IMR-90 (cell line): ENCODE measurements around the gene BAIAP2. TPM values are rescaled to one million over a fixed set of nuclear protein-coding genes. Genes with fewer than 3 reads are reported as not detected.

Experiments
- ATAC-seq: fragments of 200-7000 bp; cut with Tn5 transposase; 2 replicates; pipeline ENCODE4 v1.9.1; 2020; ENCODE audit warnings: low read depth, mild to moderate bottlenecking, moderate library complexity
- BruUV-seq: library from RNA; stranded (reverse); fragments of 400-500 nt; replicated peaks from 2 replicates; lab custom pipeline; 2021; lab: Mats Ljungman, UMichigan
- CTCF ChIA-PET: fragments of 300-600 bp; formaldehyde crosslinking; extraction: SDS; loops from one replicate; lab custom pipeline; 2021; ENCODE audit warnings: antibody characterized with exemption; lab: Yijun Ruan, JAX
- POLR2A ChIA-PET: fragments of 300-600 bp; sonication (Branson Sonifier 250); formaldehyde crosslinking; loops from one replicate; lab custom pipeline; 2022; ENCODE audit warnings: antibody characterized with exemption; ENCODE audit not compliant: unreplicated experiment; lab: Charles Lee
- DNase-seq: peaks from one replicate; pipeline ENCODE4 v3.0.0; 2013
- H2AFZ ChIP-seq: replicated peaks from 2 replicates; pipeline ENCODE3; 2013; ENCODE audit warnings: low read length, mild to moderate bottlenecking; ENCODE audit not compliant: poor library complexity
- H2AK5ac ChIP-seq: 2 replicates; pipeline ENCODE4 v1.6.1; 2013; ENCODE audit warnings: low read depth, low read length, inconsistent platforms
- H2AK9ac ChIP-seq: replicated peaks from 2 replicates; pipeline ENCODE3; 2013; ENCODE audit warnings: mild to moderate bottlenecking, low read depth, low read length, moderate library complexity; ENCODE audit not compliant: poor library complexity
- H2BK120ac ChIP-seq: 2 replicates; pipeline ENCODE4 v1.6.1; 2013; ENCODE audit warnings: low read depth, low read length, inconsistent platforms
- H2BK15ac ChIP-seq: 3 replicates; pipeline ENCODE4 v1.6.1; 2013; ENCODE audit warnings: low read depth, low read length, inconsistent platforms
- H2BK20ac ChIP-seq: 2 replicates; pipeline ENCODE4 v1.6.1; 2013; ENCODE audit warnings: low read depth, mild to moderate bottlenecking, inconsistent platforms, low read length, moderate library complexity
- H2BK5ac ChIP-seq: 2 replicates; pipeline ENCODE4 v1.6.1; 2013; ENCODE audit warnings: mild to moderate bottlenecking, low read depth, low read length, inconsistent platforms; ENCODE audit not compliant: poor library complexity, severe bottlenecking
- H3K14ac ChIP-seq: replicated peaks from 2 replicates; pipeline ENCODE4 v1.6.1; 2013; ENCODE audit warnings: low read depth, low read length, inconsistent platforms
- H3K18ac ChIP-seq: 2 replicates; pipeline ENCODE4 v1.6.1; 2013; ENCODE audit warnings: low read depth, low read length, control low read depth
- H3K23ac ChIP-seq: 2 replicates; pipeline ENCODE4 v1.6.1; 2013; ENCODE audit warnings: low read depth, low read length, inconsistent platforms
- H3K27ac ChIP-seq: 2 replicates; pipeline ENCODE4 v1.5.1; 2013; ENCODE audit warnings: mild to moderate bottlenecking, control low read depth, low read length; ENCODE audit not compliant: insufficient read depth
- H3K27me3 ChIP-seq: 2 replicates; pipeline ENCODE4 v1.6.1; 2013; ENCODE audit warnings: low read length; ENCODE audit not compliant: control insufficient read depth, insufficient read depth
- H3K36me3 ChIP-seq: 2 replicates; pipeline ENCODE4 v1.6.1; 2013; ENCODE audit warnings: low read length, mixed read lengths; ENCODE audit not compliant: control insufficient read depth, insufficient read depth
- H3K4ac ChIP-seq: 2 replicates; pipeline ENCODE4 v1.6.1; 2013; ENCODE audit warnings: low read depth, low read length, inconsistent platforms
- H3K4me1 ChIP-seq: 2 replicates; pipeline ENCODE4 v1.6.1; 2013; ENCODE audit warnings: low read length, mixed read lengths; ENCODE audit not compliant: control insufficient read depth, insufficient read depth
- H3K4me2 ChIP-seq: 2 replicates; pipeline ENCODE4 v1.6.1; 2013; ENCODE audit warnings: low read depth, mild to moderate bottlenecking, control low read depth, low read length, moderate library complexity
- H3K4me3 ChIP-seq: 2 replicates; pipeline ENCODE4 v1.5.1; 2013; ENCODE audit warnings: low read depth, mild to moderate bottlenecking, control low read depth, low read length, moderate library complexity; ENCODE audit not compliant: insufficient read depth
- H3K56ac ChIP-seq: 2 replicates; pipeline ENCODE4 v1.6.1; 2013; ENCODE audit warnings: low read length, inconsistent platforms; ENCODE audit not compliant: insufficient read depth; ENCODE audit errors: extremely low read depth
- H3K79me1 ChIP-seq, 2 experiments: 2 replicates each; pipeline ENCODE4 v1.6.1; 2013; ENCODE audit warnings: low read length in 2 of 2, inconsistent platforms in 1 of 2, low read depth in 1 of 2
- H3K9ac ChIP-seq: 2 replicates; pipeline ENCODE4 v1.6.1; 2013; ENCODE audit warnings: low read depth, low read length, control low read depth
- H3K9me1 ChIP-seq: 2 replicates; pipeline ENCODE4 v1.6.1; 2013; ENCODE audit warnings: low read length, inconsistent platforms; ENCODE audit not compliant: insufficient read depth
- H3K9me3 ChIP-seq: 2 replicates; pipeline ENCODE4 v1.6.1; 2013; ENCODE audit warnings: low read length; ENCODE audit not compliant: control insufficient read depth, insufficient read depth
- H4K20me1 ChIP-seq: 2 replicates; pipeline ENCODE4 v1.6.1; 2013; ENCODE audit warnings: low read length, inconsistent platforms; ENCODE audit not compliant: insufficient read depth
- H4K5ac ChIP-seq: 2 replicates; pipeline ENCODE4 v1.6.1; 2013; ENCODE audit warnings: mild to moderate bottlenecking, low read depth, low read length, control low read depth
- H4K8ac ChIP-seq, 2 experiments: 2 replicates each; pipeline ENCODE4 v1.6.1; 2013; ENCODE audit warnings: low read depth in 2 of 2, low read length in 2 of 2, control low read depth in 1 of 2, inconsistent platforms in 1 of 2
- H4K91ac ChIP-seq: 2 replicates; pipeline ENCODE4 v1.6.1; 2013; ENCODE audit warnings: low read depth, low read length, inconsistent platforms; ENCODE audit not compliant: insufficient read depth
- BHLHE40 ChIP-seq: fragments of 150-350 bp; IDR thresholded peaks from 2 replicates; pipeline ENCODE4 v1.6.1; 2016; ENCODE audit warnings: mild to moderate bottlenecking, low read depth, low read length
- CEBPB ChIP-seq: IDR thresholded peaks from 2 replicates; pipeline ENCODE4 v1.6.1; 2012; ENCODE audit warnings: low read depth, low read length, improper control_type of control experiment
- CHD1 ChIP-seq: IDR thresholded peaks from 2 replicates; pipeline ENCODE4 v1.6.1; 2012; ENCODE audit warnings: low read depth, low read length, improper control_type of control experiment
- CTCF ChIP-seq: conservative IDR thresholded peaks from 2 replicates; pipeline ENCODE4 v1.5.1; 2012; ENCODE audit warnings: mild to moderate bottlenecking, low read depth, low read length, improper control_type of control experiment
- ELK1 ChIP-seq: fragments of 150-350 bp; IDR thresholded peaks from 2 replicates; pipeline ENCODE4 v1.6.1; 2016; ENCODE audit warnings: low read depth, mild to moderate bottlenecking, low read length, moderate library complexity, borderline replicate concordance
- FOS ChIP-seq: fragments of 150-350 bp; IDR thresholded peaks from 2 replicates; pipeline ENCODE4 v1.6.1; 2016; ENCODE audit warnings: low read depth, low read length
- MAFK ChIP-seq: IDR thresholded peaks from 2 replicates; pipeline ENCODE4 v1.6.1; 2012; ENCODE audit warnings: low read depth, low read length, improper control_type of control experiment
- MAZ ChIP-seq: IDR thresholded peaks from 2 replicates; pipeline ENCODE4 v1.6.1; 2012; ENCODE audit warnings: low read depth, mild to moderate bottlenecking, low read length, improper control_type of control experiment, moderate library complexity, borderline replicate concordance
- MXI1 ChIP-seq: IDR thresholded peaks from 2 replicates; pipeline ENCODE4 v1.6.1; 2012; ENCODE audit warnings: low read depth, mild to moderate bottlenecking, low read length, moderate library complexity, borderline replicate concordance
- NFE2L2 ChIP-seq: fragments of 150-350 bp; IDR thresholded peaks from 2 replicates; pipeline ENCODE4 v1.6.1; 2016; ENCODE audit warnings: low read depth, mild to moderate bottlenecking, low read length
- POLR2A ChIP-seq: IDR thresholded peaks from 2 replicates; pipeline ENCODE4 v1.6.1; 2012; ENCODE audit warnings: mild to moderate bottlenecking, low read depth, low read length
- RCOR1 ChIP-seq: IDR thresholded peaks from 2 replicates; pipeline ENCODE4 v1.6.1; 2012; ENCODE audit warnings: mild to moderate bottlenecking, low read length, improper control_type of control experiment; ENCODE audit not compliant: insufficient replicate concordance
- RFX5 ChIP-seq: IDR thresholded peaks from 2 replicates; pipeline ENCODE4 v1.8.0; 2012; ENCODE audit warnings: low read depth, mild to moderate bottlenecking, low read length, moderate library complexity
- SMC3 ChIP-seq: fragments of 150-350 bp; IDR thresholded peaks from 2 replicates; pipeline ENCODE4 v1.6.1; 2016; ENCODE audit warnings: low read depth, mild to moderate bottlenecking, antibody characterized with exemption, low read length, moderate library complexity
- USF2 ChIP-seq: fragments of 150-350 bp; IDR thresholded peaks from 2 replicates; pipeline ENCODE4 v1.6.1; 2017; ENCODE audit warnings: mild to moderate bottlenecking, antibody characterized with exemption, low read length, low read depth
- WGBS, 2 experiments: methylation state at CpG; one replicate each; pipeline versions ENCODE4 v1.1.5 to v1.1.7; 2013; ENCODE audit warnings: missing lambda C conversion rate in 2 of 2; ENCODE audit not compliant: insufficient read length in 1 of 2; ENCODE audit errors: extremely low coverage in 2 of 2; 5-methylcytosine and 5-hydroxymethylcytosine counted together
- dilution Hi-C: fragments of 300-500 bp; cut with HindIII; formaldehyde crosslinking; loops from one replicate; pipeline ENCODE4 v1.14.3; 2018; ENCODE audit warnings: low sequenced_read_pairs; ENCODE audit not compliant: unreplicated experiment
- in situ Hi-C: fragments of 300-500 bp; cut with MboI; formaldehyde crosslinking; loops from 3 replicates; pipeline ENCODE4 v1.14.3; 2019; ENCODE audit warnings: low sequenced_read_pairs, inconsistent platforms, mixed read lengths
- intact Hi-C: fragments of 100-400 bp; cut with micrococcal nuclease; formaldehyde crosslinking; loops from 2 replicates; pipeline ENCODE4 v1.10.0; 2022
- polyA plus RNA-seq, 3 experiments: library from polyadenylated mRNA; depleted of rRNA; stranded (reverse); fragments of >200 nt; gene quantifications; 2 replicates each; pipeline ENCODE4 v1.2.3, GENCODE V29; 2012; ENCODE audit warnings: low replicate concordance in 1 of 3
- total RNA-seq: library from RNA; depleted of rRNA; stranded (reverse); fragments of >200 nt; gene quantifications from 2 replicates; pipeline ENCODE4 v1.2.3, GENCODE V29; 2012

The BAIAP2 gene
- total and polyA plus RNA-seq, 2 of the 4 experiments (the other 2 are of a cell fraction): 18.3 to 32.6 TPM

GRCh38 chr17:81158688-81159590 is 124.0 kb downstream of the BAIAP2 start:
- Histone ChIP-seq H2AK5ac (no peak overlapping the region), H3K4me2 (no peak overlapping the region), H3K79me1 (no peaks in the 10 kb centered on the region), H2AFZ (no peak overlapping the region), H2AK9ac (no peak overlapping the region), H2BK20ac (no peak overlapping the region), H2BK120ac (no peak overlapping the region), H4K5ac (no peak overlapping the region), H2BK15ac (no peak overlapping the region), H3K18ac (no peak overlapping the region), H4K91ac (no peak overlapping the region), H3K4me3 (no peak overlapping the region), H3K4ac (no peak overlapping the region), H3K14ac (no peak overlapping the region), H3K4me1 (no peaks in the 10 kb centered on the region), H2BK5ac (no peak overlapping the region), H4K8ac (no peak overlapping the region), H3K56ac (no peak overlapping the region), H3K9ac (no peak overlapping the region), H3K23ac (no peak overlapping the region), H3K9me3 (no peaks in the 10 kb centered on the region), H3K27ac (no peak overlapping the region), H3K9me1 (no peaks in the 10 kb centered on the region), H3K27me3 (peaks cover 22% of the 10 kb centered on the region; the same call in 1 of the 2 replicates), H3K36me3 (no peaks in the 10 kb centered on the region), H4K20me1 (no peaks in the 10 kb centered on the region)
- 86% methylated on average over 31 of the region's 43 CpGs; no CpG with 5 or more reads in 1 of the 2 experiments for WGBS, 2 experiments
- dilution Hi-C loops (no loop called here), intact Hi-C loops (no loop called here), in situ Hi-C loops (no loop called here)
- ChIA-PET POLR2A (no interaction called here), CTCF (no interaction called here)
- DNase-seq: no peak
- no TSS peak for BruUV-seq
- ATAC-seq: no peak
- TF ChIP-seq SMC3 (no peak), FOS (no peak), CTCF (no peak), POLR2A (no peak), MXI1 (no peak), CHD1 (no peak), MAFK (no peak), BHLHE40 (no peak), RCOR1 (no peak), CEBPB (no peak), ELK1 (no peak), RFX5 (no peak), MAZ (no peak), NFE2L2 (no peak), USF2 (no peak)
